GM12878 (cell line): ENCODE results near the gene LRRC74B. TPM values are rescaled to one million over a fixed set of nuclear protein-coding genes. Genes with fewer than 3 reads are reported as not detected.

Experiments used
- ATAC-seq: fragments of 200-7000 bp; cut with Tn5 transposase; 3 replicates; pipeline ENCODE4 v1.9.1; 2020; ENCODE audit warnings: mild to moderate bottlenecking, moderate library complexity
- BruUV-seq: library from RNA; stranded (reverse); fragments of 400-500 nt; replicated peaks from 2 replicates; lab custom pipeline; 2021; lab: Mats Ljungman, UMichigan
- CTCF ChIA-PET: fragments of 300-600 bp; sonication (Branson Sonifier 250); formaldehyde crosslinking; extraction: SDS; loops from one replicate; lab custom pipeline; 2021; ENCODE audit warnings: inconsistent platforms; lab: Yijun Ruan, JAX
- POLR2A ChIA-PET: fragments of 350-600 bp; formaldehyde crosslinking; extraction: SDS; loops from one replicate; lab custom pipeline; 2021; ENCODE audit warnings: inconsistent platforms; lab: Charles Lee
- RAD21 ChIA-PET: fragments of 300-600 bp; sonication (Branson Sonifier 250); formaldehyde crosslinking; loops from one replicate; lab custom pipeline; 2023; ENCODE audit warnings: antibody characterized with exemption; ENCODE audit not compliant: unreplicated experiment; lab: Charles Lee
- SMC1A ChIA-PET: fragments of 300-600 bp; sonication (Branson Sonifier 250); formaldehyde crosslinking; loops from one replicate; lab custom pipeline; 2023; ENCODE audit not compliant: unreplicated experiment, uncharacterized antibody; lab: Charles Lee
- DNase-seq: peaks from one replicate; pipeline ENCODE4 v3.0.0-alpha.2; 2011; ENCODE audit warnings: low read depth, low spot score
- FAIRE-seq: peaks from 3 replicates; lab custom pipeline; 2011; peaks lifted over from hg19 to GRCh38; lab: Jason Lieb, UNC
- H2AFZ ChIP-seq: 2 replicates; pipeline ENCODE4 v1.6.0; 2011; ENCODE audit warnings: low read depth, low read length, control low read depth; ENCODE audit not compliant: control insufficient read depth
- H3K27ac ChIP-seq: 2 replicates; pipeline ENCODE4 v1.5.1; 2011; ENCODE audit warnings: control low read depth; ENCODE audit not compliant: control insufficient read depth, insufficient read depth
- H3K27me3 ChIP-seq, 2 experiments: replicated peaks in 1 of 2; 2 replicates each; pipeline versions ENCODE4 v1.6.0 to v1.6.1; 2011; ENCODE audit warnings: low read length in 1 of 2; ENCODE audit not compliant: control insufficient read depth in 2 of 2, insufficient read depth in 2 of 2
- H3K36me3 ChIP-seq, 2 experiments: 2 replicates each; pipeline ENCODE4 v1.5.1; 2011; ENCODE audit warnings: low read length in 1 of 2; ENCODE audit not compliant: control insufficient read depth in 2 of 2, insufficient read depth in 2 of 2
- H3K4me1 ChIP-seq: 2 replicates; pipeline ENCODE4 v1.6.1; 2011; ENCODE audit warnings: mild to moderate bottlenecking, low read length, moderate library complexity, mixed read lengths; ENCODE audit not compliant: control insufficient read depth, insufficient read depth
- H3K4me2 ChIP-seq: 2 replicates; pipeline ENCODE4 v1.6.0; 2011; ENCODE audit warnings: control low read depth; ENCODE audit not compliant: control insufficient read depth, insufficient read depth
- H3K4me3 ChIP-seq: fragments of 200-600 bp; sonication (generic); 2 replicates; pipeline ENCODE4 v1.5.1; 2016
- H3K79me2 ChIP-seq: 2 replicates; pipeline ENCODE4 v1.6.0; 2011; ENCODE audit warnings: low read length; ENCODE audit not compliant: control insufficient read depth, insufficient read depth
- H3K9ac ChIP-seq: 2 replicates; pipeline ENCODE4 v1.8.0; 2011; ENCODE audit warnings: low read length, control low read depth, mixed read lengths; ENCODE audit not compliant: control insufficient read depth, insufficient read depth
- H3K9me3 ChIP-seq: replicated peaks from 3 replicates; pipeline ENCODE4 v1.5.1; 2011; ENCODE audit warnings: mild to moderate bottlenecking, low read length; ENCODE audit not compliant: control insufficient read depth, insufficient read depth
- H4K20me1 ChIP-seq: 2 replicates; pipeline ENCODE4 v1.6.0; 2011; ENCODE audit not compliant: control insufficient read depth, insufficient read depth
- ATF7 ChIP-seq: fragments of 450-650 bp; IDR thresholded peaks from 2 replicates; pipeline ENCODE4 v1.6.1; 2016; ENCODE audit warnings: low read depth, mild to moderate bottlenecking
- E2F4 ChIP-seq: IDR thresholded peaks from 2 replicates; pipeline ENCODE4 v1.6.1; 2012; ENCODE audit warnings: low read depth, low read length, improper control_type of control experiment
- HDAC6 ChIP-seq: fragments of 200-600 bp; sonication (generic); IDR thresholded peaks from one replicate; pipeline ENCODE4 v1.8.0; 2017; ENCODE audit warnings: antibody characterized with exemption; ENCODE audit not compliant: unreplicated experiment
- HSF1 ChIP-seq: fragments of 150-350 bp; IDR thresholded peaks from 2 replicates; pipeline ENCODE4 v1.6.1; 2014; ENCODE audit warnings: mild to moderate bottlenecking, low read depth, low read length
- MEF2B ChIP-seq: fragments of 450-650 bp; IDR thresholded peaks from 2 replicates; pipeline ENCODE4 v1.6.1; 2018; ENCODE audit warnings: mild to moderate bottlenecking, moderate library complexity; ENCODE audit not compliant: partially characterized antibody, poor library complexity, severe bottlenecking
- MYB ChIP-seq: fragments of 150-350 bp; IDR thresholded peaks from 2 replicates; pipeline ENCODE4 v1.6.1; 2014; ENCODE audit warnings: mild to moderate bottlenecking, low read depth, low read length, borderline replicate concordance
- PAX8 ChIP-seq: fragments of 450-650 bp; IDR thresholded peaks from 2 replicates; pipeline ENCODE4 v1.6.1; 2017; ENCODE audit warnings: mild to moderate bottlenecking, moderate library complexity
- POU2F2 ChIP-seq: IDR thresholded peaks from 3 replicates; pipeline ENCODE4 v1.6.1; 2011; ENCODE audit warnings: low read depth, mild to moderate bottlenecking, low read length, borderline replicate concordance
- RFX5 ChIP-seq: IDR thresholded peaks from 2 replicates; pipeline ENCODE4 v1.6.1; 2011; ENCODE audit warnings: low read depth, low read length, improper control_type of control experiment
- TAF1 ChIP-seq: IDR thresholded peaks from 2 replicates; pipeline ENCODE4 v1.6.1; 2011; ENCODE audit warnings: mild to moderate bottlenecking, low read depth, low read length, borderline replicate concordance
- TCF7 ChIP-seq: IDR thresholded peaks from 2 replicates; pipeline ENCODE4 v1.6.1; 2014; ENCODE audit warnings: antibody characterized with exemption, borderline replicate concordance
- ZBTB40 ChIP-seq: fragments of 450-650 bp; IDR thresholded peaks from 2 replicates; pipeline ENCODE4 v1.6.1; 2016; ENCODE audit warnings: mild to moderate bottlenecking, moderate library complexity, borderline replicate concordance
- ZNF592 ChIP-seq: fragments of 450-650 bp; IDR thresholded peaks from 2 replicates; pipeline ENCODE4 v1.6.1; 2017; ENCODE audit warnings: mild to moderate bottlenecking, moderate library complexity
- WGBS: methylation state at CpG from one replicate; pipeline ENCODE4 v1.1.6; 2016; ENCODE audit warnings: low lambda C conversion rate; ENCODE audit not compliant: insufficient replicate concordance, insufficient coverage; ENCODE audit errors: missing lambda C conversion rate; 5-methylcytosine and 5-hydroxymethylcytosine counted together
- in situ Hi-C: fragments of 300-500 bp; cut with MboI; formaldehyde crosslinking; loops from 9 replicates; pipeline ENCODE4 v1.14.3; 2018; ENCODE audit warnings: mixed read lengths
- intact Hi-C: fragments of 100-400 bp; cut with micrococcal nuclease; formaldehyde crosslinking; loops from one replicate; pipeline ENCODE4 v1.14.2; 2022; ENCODE audit not compliant: unreplicated experiment
- polyA plus RNA-seq, 11 experiments: library from polyadenylated mRNA; depleted of rRNA in 4 of 11; unstranded in 6 of 11; stranded (reverse) in 5 of 11; fragments of >200 nt; fragmentation: Nextera tagmentation in 4 of 11; fragmentation: Illumina TruSeq in 1 of 11; extraction: Ambion mirVana in 4 of 11; extraction: Trizol in 1 of 11; gene quantifications; 1 replicate in 1 of 11; 2 replicates in 10 of 11; pipeline versions ENCODE4 v1.2.1 to v1.2.3, GENCODE V29; 2011 to 2016; ENCODE audit warnings: inconsistent platforms in 2 of 11, missing spikeins in 2 of 11, low read depth in 1 of 11
- total RNA-seq, 4 experiments: library from RNA; depleted of rRNA in 3 of 4; stranded (reverse); fragments of >200 nt in 3 of 4; fragmentation: Illumina TruSeq in 1 of 4; extraction: Trizol in 1 of 4; gene quantifications; 2 replicates each; pipeline versions ENCODE4 v1.2.1 to v1.2.3, GENCODE V29; 2013 to 2021

LRRC74B gene
- total and polyA plus RNA-seq, 10 of the 15 experiments (the other 5 are each of a cell fraction or from before 2014, with no cell fraction given): not detected

GRCh38 chr22:21043860-21044535, 1.7 kb upstream of the LRRC74B start:
- DNase-seq (no peak), FAIRE-seq (no peak), ATAC-seq (no peak)
- Histone ChIP-seq H3K4me1 (no peaks in the 10 kb centered on the region; the same call in 1 of the 2 replicates), H3K9me3 (no peaks in the 10 kb centered on the region), H3K4me2 (no peak overlapping the region), H4K20me1 (no peaks in the 10 kb centered on the region), H3K27ac (no peak overlapping the region), H3K27me3 (peaks cover 0 to 1% of the 10 kb centered on the region in 2 experiments; a peak in 2 of 4 replicates), H3K79me2 (no peaks in the 10 kb centered on the region), H2AFZ (no peak overlapping the region), H3K4me3 (no peak overlapping the region), H3K36me3 (no peaks in the 10 kb centered on the region), H3K9ac (no peak overlapping the region)
- ChIA-PET POLR2A (no interaction called here), RAD21 (no interaction called here), SMC1A (no interaction called here), CTCF (no interaction called here)
- in situ Hi-C loops (no loop called here), intact Hi-C loops (no loop called here)
- WGBS: 64% methylated on average over 15 of the region's 15 CpGs
- BruUV-seq: no TSS peak
- TF ChIP-seq MYB (no peak), TAF1 (no peak), ZNF592 (no peak), E2F4 (no peak), PAX8 (no peak), HSF1 (no peak), MEF2B (no peak), ZBTB40 (no peak), HDAC6 (no peak), TCF7 (no peak), RFX5 (no peak), ATF7 (no peak), POU2F2 (no peak)
